Measurements from ENCODE around the gene BEST2. TPM values are rescaled to one million over a fixed set of nuclear protein-coding genes. Genes with fewer than 3 reads are reported as not detected.

The BEST2 gene
- total RNA-seq, 4 donors from 2014 or later: not detected

DNA sequence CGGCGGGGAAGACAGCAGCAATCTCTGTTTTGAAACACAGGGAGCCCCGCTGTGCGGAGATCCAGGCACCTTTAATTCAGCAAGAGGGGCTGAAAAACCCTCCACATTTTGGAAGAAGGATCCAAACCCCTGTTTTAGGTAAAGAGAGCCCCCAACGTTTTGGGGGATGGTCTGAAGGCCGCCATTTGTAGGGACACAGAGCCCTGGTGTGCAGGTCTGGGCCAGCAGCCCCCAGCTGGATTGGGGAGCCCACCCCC lies 27.2 kb downstream of the BEST2 start:
- no peak for ATAC-seq (ENCODE audit: low FRiP score)
- TF ChIP-seq, protein P1, sequence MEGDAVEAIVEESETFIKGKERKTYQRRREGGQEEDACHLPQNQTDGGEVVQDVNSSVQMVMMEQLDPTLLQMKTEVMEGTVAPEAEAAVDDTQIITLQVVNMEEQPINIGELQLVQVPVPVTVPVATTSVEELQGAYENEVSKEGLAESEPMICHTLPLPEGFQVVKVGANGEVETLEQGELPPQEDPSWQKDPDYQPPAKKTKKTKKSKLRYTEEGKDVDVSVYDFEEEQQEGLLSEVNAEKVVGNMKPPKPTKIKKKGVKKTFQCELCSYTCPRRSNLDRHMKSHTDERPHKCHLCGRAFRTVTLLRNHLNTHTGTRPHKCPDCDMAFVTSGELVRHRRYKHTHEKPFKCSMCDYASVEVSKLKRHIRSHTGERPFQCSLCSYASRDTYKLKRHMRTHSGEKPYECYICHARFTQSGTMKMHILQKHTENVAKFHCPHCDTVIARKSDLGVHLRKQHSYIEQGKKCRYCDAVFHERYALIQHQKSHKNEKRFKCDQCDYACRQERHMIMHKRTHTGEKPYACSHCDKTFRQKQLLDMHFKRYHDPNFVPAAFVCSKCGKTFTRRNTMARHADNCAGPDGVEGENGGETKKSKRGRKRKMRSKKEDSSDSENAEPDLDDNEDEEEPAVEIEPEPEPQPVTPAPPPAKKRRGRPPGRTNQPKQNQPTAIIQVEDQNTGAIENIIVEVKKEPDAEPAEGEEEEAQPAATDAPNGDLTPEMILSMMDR (IDR thresholded peaks at IDR 0.05): no peak
- DNase-seq (ENCODE audit: low spot score): no peak

DNA sequence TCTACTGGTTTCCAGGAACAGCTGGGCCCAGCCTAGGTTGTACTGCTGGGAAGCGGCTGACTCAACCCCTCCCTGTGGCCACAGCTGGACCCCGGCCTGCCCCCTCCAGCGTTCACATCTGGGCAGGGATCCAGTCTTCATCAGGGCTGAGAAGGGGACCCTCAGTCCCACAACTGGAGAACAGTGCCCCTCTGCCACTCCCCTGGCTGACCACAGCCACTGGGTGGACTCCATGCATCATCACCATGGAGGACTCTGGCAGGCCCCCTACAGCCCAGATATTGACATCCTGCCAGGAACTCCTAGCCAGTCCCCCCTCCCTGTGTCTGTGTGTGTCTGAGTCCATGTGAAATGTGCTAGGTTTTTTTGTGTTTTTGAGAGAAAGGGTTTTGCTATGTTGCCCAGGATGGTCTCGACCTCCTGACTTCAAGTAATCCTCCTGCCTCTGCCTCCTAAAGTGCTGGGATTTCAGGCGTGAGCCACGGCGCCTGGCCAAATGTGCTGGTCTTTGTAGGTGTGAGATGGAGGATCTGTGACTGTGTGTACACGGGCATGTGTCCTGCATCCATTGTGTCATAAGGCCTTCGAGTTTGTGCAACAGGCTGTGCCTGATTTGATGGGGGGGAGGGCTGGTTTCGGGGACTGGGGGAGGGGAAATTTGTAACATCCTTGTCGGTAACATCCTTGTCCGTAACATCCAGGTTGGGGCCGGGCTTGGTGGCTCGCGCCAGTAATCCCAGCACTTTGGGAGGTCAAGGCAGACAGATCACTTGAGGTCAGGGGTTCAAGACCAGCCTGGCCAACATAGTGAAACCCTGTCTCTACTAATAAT lies 27.8 kb downstream of the BEST2 start:
- no peak for DNase-seq (ENCODE audit: low spot score)
- TF ChIP-seq, protein P1 (IDR thresholded peaks at IDR 0.05): no peak
- ATAC-seq (ENCODE audit: low FRiP score): peak; percentile 25

DNA sequence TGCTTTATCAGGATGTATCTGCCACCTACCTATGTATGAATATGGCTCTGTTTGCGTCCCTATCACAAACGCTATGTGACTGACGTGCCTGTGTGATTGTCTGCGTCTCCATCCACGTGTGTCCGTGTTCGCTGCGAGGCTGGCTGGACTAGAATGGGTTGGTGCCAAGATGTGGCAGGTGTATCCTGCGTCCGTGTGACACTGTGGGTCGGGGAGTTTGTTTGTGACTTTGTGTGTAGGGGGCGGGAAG lies 30.5 kb downstream of the BEST2 start:
- ATAC-seq (ENCODE audit: low FRiP score) (no peak), DNase-seq (ENCODE audit: low spot score) (no peak)
- TF ChIP-seq, protein P1 (IDR thresholded peaks at IDR 0.05): no peak

DNA sequence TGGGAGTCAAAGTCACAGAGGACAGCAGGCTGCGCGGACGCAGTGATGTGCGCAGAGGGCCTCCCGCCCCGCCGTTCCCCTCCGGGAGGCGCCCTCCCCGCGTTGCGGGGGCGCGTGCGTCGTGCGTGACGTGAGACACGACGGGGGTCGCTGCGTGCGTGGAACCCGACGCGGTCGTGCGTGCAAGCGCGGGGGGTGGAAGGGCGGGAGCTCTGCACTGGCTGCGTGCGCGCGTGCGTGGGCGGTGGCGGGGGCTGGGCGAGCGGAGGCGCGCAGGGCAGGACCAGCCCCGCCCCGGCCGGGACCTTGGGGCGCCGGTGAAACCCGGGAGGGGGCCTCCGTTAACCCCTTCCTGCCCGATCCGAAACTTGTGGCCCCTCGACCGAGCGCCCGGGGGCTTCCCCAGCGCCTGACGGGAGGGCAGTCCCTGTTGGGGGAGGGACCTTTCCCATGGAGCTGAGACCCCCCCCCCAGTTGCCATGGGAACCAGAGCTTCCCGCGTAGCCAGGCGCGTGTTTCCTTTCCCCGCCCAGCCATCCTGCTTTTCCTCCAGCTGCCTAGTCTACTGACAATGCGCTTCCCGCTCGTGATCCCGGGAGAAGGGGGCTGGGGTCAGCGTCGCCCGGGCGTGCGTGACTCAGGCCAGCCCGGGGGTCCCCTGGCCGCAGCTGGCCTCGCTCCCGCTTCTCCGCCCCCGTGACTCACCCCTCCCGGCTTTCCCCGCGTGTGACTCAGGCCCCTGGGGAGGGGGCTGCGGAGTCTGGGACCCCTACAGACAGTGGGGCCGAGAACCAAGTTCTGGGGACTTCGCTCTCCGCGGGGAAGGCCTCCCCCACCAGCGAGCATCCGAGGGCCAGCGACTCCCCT lies 31.1 kb downstream of the BEST2 start:
- TF ChIP-seq, protein P1 (IDR thresholded peaks at IDR 0.05): no peak
- ATAC-seq (ENCODE audit: low FRiP score): peak; percentile 69

DNA sequence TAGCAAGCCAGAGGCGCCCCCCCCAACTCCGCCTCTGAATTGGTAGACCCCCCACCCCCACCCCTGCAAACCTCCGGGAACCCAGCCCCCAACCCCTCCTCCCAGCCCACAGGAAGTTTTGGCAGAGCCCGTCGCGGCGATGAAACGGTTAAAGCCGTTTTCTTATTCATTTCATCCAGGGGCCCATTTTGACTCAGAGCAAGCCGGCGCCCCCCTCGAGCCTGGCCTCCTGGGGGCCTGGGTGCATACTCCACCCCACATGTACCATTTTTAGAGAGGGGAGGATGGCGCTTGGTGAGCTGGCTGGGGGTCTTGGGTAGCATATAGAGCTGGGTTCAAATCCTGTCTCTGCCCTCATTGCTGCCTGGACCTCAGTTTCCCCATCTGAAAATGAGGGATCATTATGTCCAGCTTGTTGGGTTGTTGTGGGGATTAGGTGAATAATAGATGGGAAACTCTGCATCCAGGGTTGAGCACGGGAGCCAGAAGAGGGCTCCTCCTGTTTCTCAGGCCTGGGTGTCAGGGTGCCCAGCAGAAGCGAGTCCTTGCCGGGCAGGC lies 31.8 kb downstream of the BEST2 start:
- TF ChIP-seq, protein P1 (IDR thresholded peaks at IDR 0.05): no peak
- DNase-seq (ENCODE audit: low spot score) (no peak), ATAC-seq (ENCODE audit: low FRiP score) (no peak)

More for the DNA sequence above, 31.1 kb downstream of the BEST2 start:
- DNase-seq (ENCODE audit: low spot score): no peak

DNA sequence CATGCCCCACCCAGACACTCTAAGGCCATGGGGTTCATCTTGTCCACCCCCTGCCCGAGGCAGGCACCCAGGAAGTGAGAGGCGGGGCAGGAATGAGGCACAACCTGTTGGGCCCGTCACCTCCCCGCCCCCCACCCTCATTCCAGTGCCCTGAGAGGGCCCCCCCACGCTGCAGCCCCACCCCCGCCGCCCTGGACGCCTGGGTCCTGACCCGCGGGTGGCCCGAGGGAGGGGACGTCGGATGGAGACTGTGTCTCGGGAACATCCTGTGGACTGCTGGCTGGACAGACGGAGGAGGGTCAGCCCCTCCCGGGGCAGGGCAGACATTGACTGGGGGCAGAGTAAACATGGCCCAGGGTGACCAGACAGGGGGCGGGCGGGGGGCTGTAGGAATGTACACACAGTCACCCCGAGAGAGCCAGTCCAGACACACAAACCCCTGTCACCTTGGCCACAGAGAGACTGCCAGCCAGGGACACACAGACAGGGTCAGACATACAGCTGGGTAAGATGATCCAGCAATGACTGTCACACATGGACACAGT lies 32.3 kb downstream of the BEST2 start:
- no peak for DNase-seq (ENCODE audit: low spot score)
- TF ChIP-seq, protein P1 (IDR thresholded peaks at IDR 0.05): no peak
- no peak for ATAC-seq (ENCODE audit: low FRiP score)

All from omental fat pad (tissue), 4 donors.